Right forelimb (tissue), 1 donor: Measurements from ENCODE around the gene GTPBP4.
"Not testable (repeated sequence)": the region's sequence is repeated elsewhere in the genome, so short reads cannot be mapped to it uniquely, and the experiment has no call there.

Source experiments
- DNase-seq: peaks from one replicate; pipeline ENCODE4 v3.0.0-alpha.2; 2018

GTPBP4 gene

GRCh38 chr10:1034758-1035157, 46.5 kb downstream of the GTPBP4 start:
- no peak for DNase-seq

DNA sequence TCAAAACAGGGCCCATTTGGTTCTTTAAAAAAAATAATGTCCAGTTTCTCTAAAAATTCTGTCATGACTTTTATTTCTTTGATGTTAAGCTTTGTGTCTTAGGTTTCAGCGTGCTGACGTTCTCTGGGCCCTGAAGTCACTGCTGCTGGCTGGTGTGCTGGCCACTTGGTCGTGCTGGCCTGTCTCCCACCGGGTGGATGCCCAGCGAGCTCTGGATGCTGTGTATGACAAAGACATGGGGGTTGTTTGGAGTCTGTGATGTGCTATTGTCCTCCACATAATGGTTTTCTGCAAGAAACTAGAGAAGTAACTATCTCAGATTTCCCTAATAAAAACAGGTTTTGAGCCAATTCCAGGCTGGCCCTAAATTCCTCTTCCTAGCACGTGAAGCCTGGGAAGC, 47.0 kb downstream of the GTPBP4 start:
- no peak for DNase-seq

DNA sequence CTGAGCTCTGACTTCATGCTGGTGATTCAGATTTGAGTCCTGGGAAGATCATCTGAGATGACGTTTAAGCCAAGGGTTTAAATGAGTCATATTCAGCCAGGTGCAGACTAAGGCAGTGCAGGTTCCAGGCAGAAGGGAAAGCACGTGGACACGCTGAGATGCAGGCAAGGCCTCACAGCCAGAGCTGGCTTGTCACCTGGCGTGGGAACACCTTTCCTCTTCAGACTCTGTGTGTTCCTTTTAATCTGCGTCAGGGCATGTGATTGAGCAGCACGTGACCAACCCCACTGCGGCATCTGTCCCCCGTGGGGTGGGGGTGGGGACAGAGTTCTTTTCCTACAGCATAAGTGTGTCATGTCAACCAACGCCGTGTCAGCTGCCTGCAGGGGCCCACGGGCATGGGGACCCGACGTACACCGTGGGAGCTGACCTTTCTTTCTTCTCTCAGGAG, 48.1 kb downstream of the GTPBP4 start:
- DNase-seq = no peak

DNA sequence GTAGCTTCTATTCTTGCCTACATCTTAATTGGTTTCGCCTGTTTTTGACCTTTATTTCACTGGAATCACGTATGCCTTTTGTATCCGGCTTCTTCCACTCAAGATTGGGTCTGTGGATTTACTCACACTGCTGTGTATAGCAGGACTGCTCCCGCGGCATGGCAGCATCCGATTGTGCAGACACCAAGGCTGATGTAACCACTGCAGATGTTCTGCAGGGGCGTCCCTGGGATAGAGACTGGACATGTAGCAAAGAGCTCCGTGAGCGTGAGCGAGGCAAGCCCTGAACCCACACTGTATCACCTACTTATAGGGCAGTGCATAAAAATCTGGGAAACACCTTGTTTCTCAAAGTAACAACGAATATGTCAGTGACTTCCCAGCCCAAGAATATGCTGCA, 48.9 kb downstream of the GTPBP4 start:
- no peak for DNase-seq

- DNase-seq = not testable (repeated sequence)
Measured at GRCh38 chr10:1038769-1039168, 50.5 kb downstream of the GTPBP4 start.

DNA sequence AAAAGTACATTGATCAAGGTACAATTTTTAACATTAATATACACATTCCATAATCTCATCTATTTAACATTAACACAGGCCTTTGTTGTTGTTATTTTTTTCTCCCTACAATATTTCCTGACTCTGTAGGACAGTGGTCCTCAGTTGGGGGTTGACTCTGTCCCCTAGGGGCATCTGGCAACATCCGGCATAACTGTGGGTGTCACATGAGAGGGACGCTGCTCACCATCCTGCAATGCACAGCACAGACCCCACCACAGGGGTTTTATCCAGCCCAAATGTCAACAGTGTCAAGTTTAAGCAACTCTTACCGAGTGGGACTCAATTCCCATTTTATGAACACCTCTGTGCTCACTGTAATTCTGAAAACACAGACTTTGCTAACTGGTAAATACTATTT, 51.9 kb downstream of the GTPBP4 start:
- no peak for DNase-seq

DNA sequence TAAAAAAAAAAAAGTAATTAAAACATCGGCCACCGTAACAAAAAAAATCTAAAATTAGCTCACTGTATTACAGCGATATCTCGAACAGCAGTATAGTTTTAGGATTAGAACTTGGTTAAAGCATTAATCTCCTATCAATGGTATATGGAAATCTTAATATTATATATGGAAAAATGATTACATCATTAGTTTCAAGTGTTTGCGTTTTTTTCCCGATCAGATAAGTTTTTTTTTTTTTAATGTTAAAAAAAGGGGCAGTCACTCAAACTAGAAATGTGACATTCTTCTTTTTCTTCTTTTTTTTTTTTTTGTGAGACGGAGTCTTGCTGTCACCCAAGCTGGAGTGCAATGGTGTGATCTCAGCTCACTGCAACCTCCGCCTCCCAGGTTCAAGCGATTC, 53.3 kb downstream of the GTPBP4 start:
- no peak for DNase-seq

DNA sequence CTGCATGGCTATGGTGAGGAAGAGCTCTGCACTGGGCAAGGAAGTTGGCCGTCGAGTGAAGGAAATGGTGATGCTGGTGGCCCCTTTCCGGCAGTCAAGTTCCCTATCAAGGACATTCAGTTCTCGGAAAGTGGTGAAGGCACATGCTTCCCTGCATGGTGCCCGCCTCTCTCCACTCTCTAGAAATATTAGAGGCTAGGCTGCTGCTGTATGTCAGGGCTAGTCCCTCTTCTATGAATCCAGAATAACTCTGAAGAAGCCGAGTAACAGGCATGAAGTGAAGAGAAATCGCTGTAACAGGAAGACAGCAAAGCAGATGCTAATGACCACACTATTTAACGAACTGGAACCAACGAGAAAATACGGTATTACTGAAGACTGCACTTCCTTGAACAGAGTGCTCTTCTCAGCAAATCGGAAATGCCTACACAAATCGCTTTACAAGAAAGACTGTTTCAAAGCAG, 55.3 kb downstream of the GTPBP4 start:
- DNase-seq = no peak

- no peak for DNase-seq
Measured at GRCh38 chr10:1044146-1044545, 55.9 kb downstream of the GTPBP4 start.

GRCh38 chr10:1044964-1045363, 56.7 kb downstream of the GTPBP4 start:
- no peak for DNase-seq

- no peak for DNase-seq
Measured at GRCh38 chr10:1045415-1045814, 57.2 kb downstream of the GTPBP4 start.

DNA sequence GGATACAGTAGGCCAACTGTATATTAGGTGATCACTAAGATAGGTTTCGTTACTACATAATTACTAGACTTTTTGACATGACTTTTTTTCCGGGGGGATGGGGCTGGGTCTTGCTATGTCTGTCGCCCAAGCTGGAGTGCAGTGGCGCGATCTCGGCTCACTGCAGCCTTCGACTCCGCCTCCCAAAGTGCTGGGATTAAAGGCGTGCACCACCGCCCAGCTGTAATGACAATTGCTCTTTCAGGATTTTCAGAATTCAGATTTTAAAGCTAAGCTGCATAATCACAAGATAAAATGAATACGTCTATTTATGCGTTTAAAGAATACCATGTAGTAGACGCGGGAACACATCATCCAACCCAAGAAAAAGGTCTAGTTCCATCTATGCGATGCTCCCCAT, 59.7 kb downstream of the GTPBP4 start:
- no peak for DNase-seq

DNA sequence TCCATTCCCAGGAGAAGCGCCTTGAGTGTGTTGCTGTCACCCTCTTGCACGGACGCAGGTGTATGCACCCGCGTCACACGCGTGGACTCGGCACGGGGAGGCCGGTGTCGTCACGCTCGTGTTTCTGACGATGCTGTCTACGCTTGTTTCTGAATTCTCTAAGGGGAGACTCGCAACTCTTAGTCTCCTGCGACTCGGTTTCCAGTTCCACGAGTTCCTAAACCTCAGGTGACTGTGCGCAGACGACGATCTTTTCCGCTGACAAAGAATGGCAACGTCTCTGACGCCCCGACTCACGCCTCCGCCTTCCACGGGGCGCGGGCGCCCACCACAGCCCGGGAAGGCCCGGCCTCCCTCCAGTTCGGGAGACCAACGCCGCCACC, 60.1 kb downstream of the GTPBP4 start:
- DNase-seq = no peak

- DNase-seq = peak; percentile 99
Measured at GRCh38 chr10:1048732-1049424, 60.6 kb downstream of the GTPBP4 start, which contains the start of gene IDI1. Gene IDI1 (minus strand): TSS chr10:1049119. CDS start chr10:1049003, 116 bp downstream.

GRCh38 chr10:1049425-1049958, 61.3 kb downstream of the GTPBP4 start:
- DNase-seq = no peak

GRCh38 chr10:1050145-1050544, 61.9 kb downstream of the GTPBP4 start:
- no peak for DNase-seq

GRCh38 chr10:1050554-1050953, 62.3 kb downstream of the GTPBP4 start:
- DNase-seq = no peak

DNA sequence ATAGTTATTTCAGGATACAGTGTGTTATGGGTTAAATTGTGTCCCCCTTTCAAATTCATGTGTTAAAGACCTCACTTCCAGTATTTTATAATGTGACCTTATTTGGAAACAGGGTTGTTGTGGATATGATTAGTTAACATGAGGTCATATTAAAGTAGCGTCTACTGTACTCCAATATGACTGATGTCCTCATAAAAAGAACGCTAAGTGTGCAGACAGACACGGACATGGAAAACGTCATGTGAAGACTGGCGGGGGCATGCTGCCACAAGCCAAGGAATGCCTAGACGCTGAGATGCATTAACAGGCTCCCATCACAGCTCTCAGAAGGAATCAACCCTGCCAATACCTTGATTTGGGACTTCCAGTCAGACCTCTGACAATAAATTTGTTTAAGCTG, 66.5 kb downstream of the GTPBP4 start:
- DNase-seq = no peak

- DNase-seq = peak; percentile 91
Measured at GRCh38 chr10:1056326-1057105, 68.3 kb downstream of the GTPBP4 start, which contains the start of gene WDR37. Gene WDR37 (plus strand): TSS chr10:1056385. CDS start chr10:1072156, 15,771 bp downstream.

DNA sequence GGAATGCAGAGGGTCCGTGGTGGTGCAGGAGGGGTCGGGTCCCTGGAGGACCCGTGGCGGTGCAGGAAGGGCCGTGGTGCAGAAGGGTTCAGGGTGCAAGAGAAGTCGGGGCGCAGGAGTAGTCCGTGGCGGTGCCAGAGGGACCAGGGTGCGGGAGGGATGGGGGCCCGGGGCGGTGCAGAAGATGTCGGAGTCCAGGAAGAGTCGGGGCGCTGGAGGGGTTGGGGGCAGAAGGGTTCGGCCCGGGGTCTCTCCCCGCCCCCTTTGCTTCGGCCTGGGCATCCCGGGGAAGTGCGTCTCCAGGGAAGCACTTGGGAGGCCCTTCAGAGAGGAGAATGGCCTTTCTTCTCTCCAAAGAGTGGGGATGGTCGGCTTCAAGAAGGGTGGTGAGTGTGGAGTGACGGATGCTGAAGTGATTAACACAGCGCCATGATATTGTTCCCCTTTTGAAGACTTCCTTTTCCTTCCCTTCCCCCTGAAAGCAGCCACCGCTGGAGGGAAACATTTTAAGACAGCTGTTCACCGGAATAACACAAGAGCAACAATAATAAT, 68.9 kb downstream of the GTPBP4 start:
- DNase-seq = no peak

DNA sequence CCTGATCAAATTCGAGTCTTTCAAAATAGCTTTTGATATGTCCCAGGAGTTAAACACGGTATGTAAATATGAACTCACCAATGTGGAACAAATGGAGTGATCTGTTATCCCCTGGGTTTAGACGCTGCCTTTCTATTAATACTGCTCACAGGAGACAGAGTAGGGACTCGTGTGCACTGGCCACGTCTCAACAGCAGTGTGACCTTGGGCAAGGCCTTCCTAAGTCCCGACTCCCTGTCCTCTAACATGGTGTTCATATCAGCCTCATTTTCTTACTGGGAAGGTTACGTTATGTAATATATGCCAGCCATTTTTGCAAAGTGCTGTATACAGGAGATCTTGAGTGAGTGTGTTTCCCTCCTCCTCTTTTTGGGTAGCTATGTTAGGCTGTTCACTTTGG, 69.8 kb downstream of the GTPBP4 start:
- no peak for DNase-seq

DNA sequence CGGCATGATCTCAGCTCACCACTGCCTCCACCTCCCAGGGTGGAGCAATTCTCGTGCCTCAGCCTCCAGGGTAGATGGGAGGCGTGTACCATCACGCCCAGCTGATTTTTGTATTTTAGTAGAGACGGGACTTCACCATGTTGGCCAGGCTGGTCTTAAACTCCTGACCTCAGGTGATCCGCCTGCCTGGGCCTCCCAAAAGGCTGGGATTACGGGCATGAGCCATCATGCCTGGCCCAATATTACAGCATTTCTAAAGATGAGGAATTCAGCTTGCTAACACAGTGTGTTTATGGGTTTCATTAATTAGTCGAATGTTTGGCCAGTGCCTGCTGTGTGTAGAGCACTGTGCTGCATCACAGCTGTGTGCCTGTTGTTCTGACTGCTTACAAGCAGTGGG, 71.7 kb downstream of the GTPBP4 start:
- DNase-seq = no peak

DNA sequence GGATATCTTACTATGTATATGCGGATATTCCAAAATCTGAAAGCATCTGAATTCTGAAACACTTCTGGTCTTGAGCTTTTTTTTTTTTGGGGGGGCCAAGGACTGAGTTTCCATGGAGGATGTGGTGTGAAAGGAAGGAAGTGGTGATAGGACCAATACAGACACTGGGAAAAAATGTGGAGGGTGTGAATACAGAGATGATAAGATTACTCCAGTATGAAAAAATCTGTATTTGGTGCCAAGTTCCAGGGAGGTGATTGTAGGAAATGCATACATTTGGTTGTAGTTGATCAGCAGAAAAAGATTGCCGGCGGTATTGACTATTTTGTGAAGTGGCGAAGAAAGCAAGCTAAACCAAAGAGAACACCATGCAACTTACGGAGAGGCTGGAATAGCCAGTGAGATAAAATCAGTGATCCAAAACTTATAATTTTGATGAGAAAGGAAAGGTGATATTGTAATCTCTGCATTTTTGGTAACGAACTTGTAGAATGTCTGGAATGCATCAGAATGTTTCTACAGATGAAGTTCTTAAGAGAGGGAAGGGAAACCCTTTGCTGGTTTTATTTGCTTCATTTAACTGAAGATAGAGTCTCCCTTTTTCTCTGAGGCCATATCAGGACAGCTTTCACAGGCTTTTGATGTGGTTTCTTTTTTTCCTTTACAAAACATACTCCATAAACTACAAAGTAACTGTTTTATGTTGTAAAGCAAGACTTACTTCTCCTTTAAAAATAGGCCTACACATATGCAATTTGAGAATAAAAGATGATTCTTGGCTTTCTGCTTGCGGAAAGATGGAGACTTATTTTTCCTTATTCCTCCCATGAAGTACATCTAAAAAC, 73.9 kb downstream of the GTPBP4 start:
- no peak for DNase-seq
